GM12891 (cell line): ENCODE results near the gene ATP6V1B1.

Experiments used
- POLR2A ChIP-seq: IDR thresholded peaks from 2 replicates; pipeline ENCODE4 v1.6.1; 2011; ENCODE audit warnings: low read depth, low read length, control low read depth
- POLR2AphosphoS5 ChIP-seq: IDR thresholded peaks from 2 replicates; pipeline ENCODE4 v1.6.1; 2011; ENCODE audit warnings: low read depth, low read length, control low read depth
- POU2F2 ChIP-seq: IDR thresholded peaks from 2 replicates; pipeline ENCODE4 v1.6.1; 2011; ENCODE audit warnings: low read depth, mild to moderate bottlenecking, control low read depth, low read length, moderate library complexity
- SPI1 ChIP-seq: IDR thresholded peaks from 2 replicates; pipeline ENCODE4 v1.6.1; 2011; ENCODE audit warnings: low read depth, low read length, control low read depth

- TF ChIP-seq POLR2A (no peak), POU2F2 (no peak), POLR2AphosphoS5 (no peak), SPI1 (no peak)
Observed at GRCh38 chr2:70959851-70960832, 24.4 kb downstream of the ATP6V1B1 start.
